Measurements from ENCODE around the gene ANKH. TPM values are rescaled to one million over a fixed set of nuclear protein-coding genes. Genes with fewer than 3 reads are reported as not detected.

The ANKH gene
- total RNA-seq, 4 donors from 2014 or later: 31.2 to 55.2 (median 34.7) TPM

GRCh38 chr5:14730881-14731280 lies 140.7 kb downstream of the ANKH start:
- no peaks in the 10 kb centered on the region for H3K27me3 ChIP-seq
- 90 to 92% methylated on average over 14 to 15 of the region's 15 CpGs for WGBS, 2 donors
- intact Hi-C loops (cut with DNase I): loop anchor here (10.0 kb wide), 1 partner anchor 134 kb away; no protein-coding TSS in a partner anchor
- no peak overlapping the region for H3K27ac ChIP-seq
- H3K9me3 ChIP-seq: no peaks in the 10 kb centered on the region
- no peak for DNase-seq
- H3K4me3 ChIP-seq (replicated peaks in 1 of 3): no peak overlapping the region
- no peaks in the 10 kb centered on the region for H3K36me3 ChIP-seq
- no peak for TF ChIP-seq POLR2A (IDR thresholded peaks at IDR 0.05)
- no peak for TF ChIP-seq CTCF (IDR thresholded peaks at IDR 0.05)
- no peaks in the 10 kb centered on the region for H3K4me1 ChIP-seq

- DNase-seq: no peak
- Histone ChIP-seq H3K27ac (no peak overlapping the region), H3K4me1 (no peaks in the 10 kb centered on the region), H3K27me3 (no peaks in the 10 kb centered on the region), H3K9me3 (no peaks in the 10 kb centered on the region), H3K36me3 (no peaks in the 10 kb centered on the region), H3K4me3 (replicated peaks in 1 of 3) (no peak overlapping the region)
- WGBS, 2 donors: 93 to 94% methylated on average over 13 of the region's 13 CpGs
- TF ChIP-seq CTCF (IDR thresholded peaks at IDR 0.05) (no peak), POLR2A (IDR thresholded peaks at IDR 0.05) (no peak)
- intact Hi-C loops (cut with DNase I): loop anchor here (10.0 kb wide), 1 partner anchor 134 kb away; no protein-coding TSS in a partner anchor
Observed at GRCh38 chr5:14730466-14730865, 141.1 kb downstream of the ANKH start.

- H3K4me1 ChIP-seq: no peaks in the 10 kb centered on the region
- H3K9me3 ChIP-seq: no peaks in the 10 kb centered on the region
- TF ChIP-seq POLR2A (IDR thresholded peaks at IDR 0.05): no peak
- TF ChIP-seq CTCF (IDR thresholded peaks at IDR 0.05): no peak
- 88 to 94% methylated on average over 18 of the region's 18 CpGs for WGBS, 2 donors
- peaks cover 0 to 5% of the 10 kb centered on the region in 2 donors for H3K36me3 ChIP-seq
- H3K27me3 ChIP-seq: no peaks in the 10 kb centered on the region
- no peak overlapping the region for H3K4me3 ChIP-seq (replicated peaks in 1 of 3)
- no peak for DNase-seq
- no peak overlapping the region for H3K27ac ChIP-seq
- intact Hi-C loops (cut with DNase I): loop anchor here (5.0 to 10.0 kb wide), 2 partner anchors 135 to 283 kb away; no protein-coding TSS in a partner anchor
Observed at GRCh38 chr5:14729448-14730385, 141.9 kb downstream of the ANKH start.

- Histone ChIP-seq H3K36me3 (peaks cover 0 to 5% of the 10 kb centered on the region in 2 donors), H3K27ac (peak overlapping the region in 1 of 3 donors; percentile 13), H3K4me3 (replicated peaks in 1 of 3) (no peak overlapping the region), H3K4me1 (no peaks in the 10 kb centered on the region), H3K9me3 (no peaks in the 10 kb centered on the region), H3K27me3 (no peaks in the 10 kb centered on the region)
- TF ChIP-seq CTCF (IDR thresholded peaks at IDR 0.05) (no peak), POLR2A (IDR thresholded peaks at IDR 0.05) (no peak)
- WGBS, 2 donors: 87% methylated on average over 15 of the region's 15 CpGs
- intact Hi-C loops (cut with DNase I): loop anchor here (5.0 kb wide), 1 partner anchor 284 kb away; no protein-coding TSS in a partner anchor
- DNase-seq: no peak
Observed at GRCh38 chr5:14728459-14728938, 143.1 kb downstream of the ANKH start.
